Gastroesophageal sphincter (tissue), 4 donors: Measurements from ENCODE around the gene MFSD8. TPM values are rescaled to one million over a fixed set of nuclear protein-coding genes. Genes with fewer than 3 reads are reported as not detected.

Source experiments
- ATAC-seq: fragments of 150-250 bp; one replicate; pipeline ENCODE4 v1.9.1; 2016; ENCODE audit warnings: mild to moderate bottlenecking, moderate library complexity
- H3K27ac ChIP-seq, 4 donors: fragments of 200-600 bp; sonication (generic) in 3 of 4; 1 replicate in 3 of 4; 2 replicates in 1 of 4; pipeline ENCODE4 v1.5.1; 2016 to 2019
- H3K27me3 ChIP-seq: fragments of 200-600 bp; sonication (generic); one replicate; pipeline ENCODE4 v1.5.1; 2019
- H3K36me3 ChIP-seq, 2 donors: fragments of 200-600 bp; sonication (generic); one replicate each; pipeline ENCODE4 v1.5.1; 2019; ENCODE audit warnings: control low read depth in 1 of 2
- H3K4me1 ChIP-seq, 3 donors: fragments of 200-600 bp; sonication (generic); 1 replicate in 2 of 3; 2 replicates in 1 of 3; pipeline ENCODE4 v1.5.1; 2016 to 2019; ENCODE audit warnings: control low read depth in 2 of 3
- H3K4me3 ChIP-seq, 2 donors: fragments of 200-600 bp; sonication (generic); one replicate each; pipeline ENCODE4 v1.5.1; 2019; ENCODE audit warnings: mild to moderate bottlenecking in 1 of 2, moderate library complexity in 1 of 2
- H3K9me3 ChIP-seq, 3 donors: fragments of 200-600 bp; sonication (generic); one replicate each; pipeline ENCODE4 v1.5.1; 2017 to 2019; ENCODE audit warnings: control low read depth in 2 of 3
- EP300 ChIP-seq: sonication (generic); formaldehyde crosslinking; IDR thresholded peaks from one replicate; pipeline ENCODE4 v1.6.1; 2017; ENCODE audit warnings: antibody characterized with exemption, mild to moderate bottlenecking
- POLR2A ChIP-seq, 2 donors: fragments of 450-650 bp; IDR thresholded peaks; one replicate each; pipeline ENCODE4 v1.6.1; 2017; ENCODE audit warnings: antibody characterized with exemption in 2 of 2, mild to moderate bottlenecking in 2 of 2, moderate library complexity in 1 of 2
- POLR2AphosphoS5 ChIP-seq: sonication (generic); formaldehyde crosslinking; IDR thresholded peaks from one replicate; pipeline ENCODE4 v1.6.1; 2017; ENCODE audit warnings: antibody characterized with exemption
- WGBS, 2 donors: methylation state at CpG; one replicate each; pipeline ENCODE4 v1.1.5; 2018; ENCODE audit warnings: low coverage in 1 of 2; 5-methylcytosine and 5-hydroxymethylcytosine counted together
- small RNA-seq, 4 donors: library from RNA; depleted of rRNA; stranded (forward); fragments of <200 nt; gene quantifications; one replicate each; pipeline ENCODE3, GENCODE V24; 2016
- total RNA-seq, 4 donors: library from RNA; depleted of rRNA; stranded (reverse); fragments of >200 nt; gene quantifications; one replicate each; pipeline ENCODE4 v1.1.0, GENCODE V29; 2016
- TF ChIP-seq, protein P1 (sequence below), 4 experiments: fragments of 200-600 bp in 2 of 4; fragments of 450-650 bp in 2 of 4; sonication (generic) in 1 of 4; IDR thresholded peaks; one replicate each; pipeline ENCODE4 v1.5.1; 2017 to 2019; ENCODE audit warnings: antibody characterized with exemption in 4 of 4, mild to moderate bottlenecking in 2 of 4, moderate library complexity in 2 of 4

The MFSD8 gene
- total RNA-seq, 4 donors from 2014 or later: 11.4 to 55.4 (median 30.5) TPM

DNA sequence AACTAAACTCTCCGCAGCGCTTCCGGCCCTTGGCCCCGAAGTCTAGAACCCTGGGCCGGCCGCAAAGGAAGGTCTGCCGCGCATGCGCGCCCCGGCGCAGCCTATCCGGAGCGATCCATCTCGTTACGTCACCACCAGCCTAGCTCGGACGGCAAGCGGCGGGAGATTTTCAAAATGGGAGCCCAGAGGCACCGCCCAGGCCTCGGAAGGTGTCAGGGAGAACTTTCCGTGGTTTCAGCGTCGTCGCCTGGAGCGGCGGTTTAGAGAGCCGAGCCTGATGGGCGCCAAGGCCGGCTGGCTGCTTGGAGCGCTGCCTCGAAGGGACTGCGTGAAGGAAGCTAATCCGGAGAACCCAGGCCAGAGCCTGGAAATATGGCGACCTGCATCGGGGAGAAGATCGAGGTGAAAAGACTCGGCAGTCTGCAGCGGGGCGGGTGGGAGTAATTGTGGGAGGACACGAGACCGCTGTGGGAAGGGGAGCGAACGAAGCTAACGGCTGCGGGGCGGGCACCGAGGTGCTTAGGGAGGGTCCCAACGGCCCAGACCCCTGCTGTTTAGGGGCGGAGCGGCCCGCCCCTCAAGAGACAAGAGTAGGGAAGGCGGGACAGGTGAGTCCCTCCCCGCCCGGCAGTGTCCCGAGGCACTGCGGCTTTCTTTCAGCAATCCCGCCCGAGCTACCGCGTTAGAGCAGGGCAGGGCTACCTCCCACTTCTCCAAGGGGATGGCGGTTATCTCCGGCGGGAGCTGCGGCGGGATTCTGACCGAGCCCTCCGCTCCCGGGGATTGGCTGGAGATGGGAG lies 84.0 kb downstream of the MFSD8 start, which contains the start of gene PLK4:
PLK4 (plus strand) TSS at position 131 of the 800 bp plus-strand sequence; CDS start at position 373, 242 bp downstream.
- peak within 1 kb of the TSS; percentile 51 to 77 for H3K4me3 ChIP-seq
- H3K9me3 ChIP-seq: no peaks in the 10 kb centered on the region
- no peaks in the 10 kb centered on the region for H3K36me3 ChIP-seq
- peaks cover 0 to 20% (median 6%) of the 10 kb centered on the region in 3 donors for H3K4me1 ChIP-seq
- WGBS, 2 donors: 0% methylated on average over 3 to 23 of the region's 70 CpGs
- peak within 1 kb of the TSS; percentile 62 to 84 (median 83) for H3K27ac ChIP-seq
- TF ChIP-seq POLR2A (IDR thresholded peaks at IDR 0.05) (no peak), EP300 (no peak), POLR2AphosphoS5 (no peak)
- TF ChIP-seq, protein P1, sequence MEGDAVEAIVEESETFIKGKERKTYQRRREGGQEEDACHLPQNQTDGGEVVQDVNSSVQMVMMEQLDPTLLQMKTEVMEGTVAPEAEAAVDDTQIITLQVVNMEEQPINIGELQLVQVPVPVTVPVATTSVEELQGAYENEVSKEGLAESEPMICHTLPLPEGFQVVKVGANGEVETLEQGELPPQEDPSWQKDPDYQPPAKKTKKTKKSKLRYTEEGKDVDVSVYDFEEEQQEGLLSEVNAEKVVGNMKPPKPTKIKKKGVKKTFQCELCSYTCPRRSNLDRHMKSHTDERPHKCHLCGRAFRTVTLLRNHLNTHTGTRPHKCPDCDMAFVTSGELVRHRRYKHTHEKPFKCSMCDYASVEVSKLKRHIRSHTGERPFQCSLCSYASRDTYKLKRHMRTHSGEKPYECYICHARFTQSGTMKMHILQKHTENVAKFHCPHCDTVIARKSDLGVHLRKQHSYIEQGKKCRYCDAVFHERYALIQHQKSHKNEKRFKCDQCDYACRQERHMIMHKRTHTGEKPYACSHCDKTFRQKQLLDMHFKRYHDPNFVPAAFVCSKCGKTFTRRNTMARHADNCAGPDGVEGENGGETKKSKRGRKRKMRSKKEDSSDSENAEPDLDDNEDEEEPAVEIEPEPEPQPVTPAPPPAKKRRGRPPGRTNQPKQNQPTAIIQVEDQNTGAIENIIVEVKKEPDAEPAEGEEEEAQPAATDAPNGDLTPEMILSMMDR (IDR thresholded peaks at IDR 0.05): no peak
- ATAC-seq: peak; percentile 98
- no peaks in the 10 kb centered on the region for H3K27me3 ChIP-seq

DNA sequence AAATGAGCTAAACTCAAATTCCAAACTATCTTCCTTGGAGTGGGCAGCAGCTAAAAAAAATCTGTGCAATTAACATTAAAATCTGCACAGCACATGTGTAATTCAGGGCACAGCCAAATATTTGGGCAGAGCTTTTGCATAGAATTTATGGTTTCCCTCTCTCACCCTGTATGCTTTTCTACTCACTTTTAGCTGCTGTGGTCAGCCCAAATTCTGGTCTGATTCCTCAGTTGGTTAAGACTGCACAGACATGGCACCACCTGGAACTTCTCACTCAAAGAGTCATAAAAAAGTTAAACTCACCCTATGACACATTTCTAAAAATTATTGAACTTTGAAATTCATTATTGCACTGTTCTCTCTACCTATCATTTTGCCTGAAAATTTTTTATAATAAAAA lies 89.2 kb downstream of the MFSD8 start:
- no peak overlapping the region for H3K27ac ChIP-seq
- H3K4me1 ChIP-seq: peaks cover 0 to 14% (median 2%) of the 10 kb centered on the region in 3 donors
- TF ChIP-seq POLR2A (IDR thresholded peaks at IDR 0.05): no peak
- TF ChIP-seq EP300: no peak
- TF ChIP-seq POLR2AphosphoS5: no peak
- TF ChIP-seq, protein P1 (IDR thresholded peaks at IDR 0.05): no peak
- H3K36me3 ChIP-seq: no peaks in the 10 kb centered on the region
- H3K27me3 ChIP-seq: no peaks in the 10 kb centered on the region
- H3K9me3 ChIP-seq: no peaks in the 10 kb centered on the region
- no peak for ATAC-seq
- H3K4me3 ChIP-seq: no peak overlapping the region

DNA sequence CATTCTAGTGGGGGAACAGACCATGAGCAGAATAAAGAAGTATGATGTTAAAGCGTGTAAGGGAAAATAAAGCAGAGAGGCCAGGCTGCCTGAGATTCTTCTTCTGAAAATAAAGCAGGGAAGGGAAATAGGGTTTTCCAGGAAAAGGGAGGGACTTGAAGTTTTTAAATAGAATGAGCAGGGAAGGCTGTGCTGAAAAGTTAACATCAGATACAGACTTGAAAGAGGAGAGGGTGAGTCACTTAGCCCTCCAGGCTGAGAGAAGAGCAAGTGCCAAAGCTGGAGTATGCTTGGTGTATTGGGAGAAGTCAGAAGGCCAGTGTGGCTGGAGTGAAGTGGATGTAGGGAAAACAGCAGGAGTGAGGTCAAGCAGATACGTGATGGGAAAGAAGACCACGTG lies 94.3 kb downstream of the MFSD8 start:
- H3K4me3 ChIP-seq: no peak overlapping the region
- TF ChIP-seq EP300: no peak
- TF ChIP-seq POLR2AphosphoS5: no peak
- H3K36me3 ChIP-seq: no peaks in the 10 kb centered on the region
- ATAC-seq: no peak
- 9 to 26% methylated on average over 3 of the region's 3 CpGs for WGBS, 2 donors
- peak overlapping the region in 1 of 4 donors; percentile 16 for H3K27ac ChIP-seq
- no peaks in the 10 kb centered on the region for H3K27me3 ChIP-seq
- H3K9me3 ChIP-seq: no peaks in the 10 kb centered on the region
- peaks cover 0 to 12% (median 2%) of the 10 kb centered on the region in 3 donors for H3K4me1 ChIP-seq

DNA sequence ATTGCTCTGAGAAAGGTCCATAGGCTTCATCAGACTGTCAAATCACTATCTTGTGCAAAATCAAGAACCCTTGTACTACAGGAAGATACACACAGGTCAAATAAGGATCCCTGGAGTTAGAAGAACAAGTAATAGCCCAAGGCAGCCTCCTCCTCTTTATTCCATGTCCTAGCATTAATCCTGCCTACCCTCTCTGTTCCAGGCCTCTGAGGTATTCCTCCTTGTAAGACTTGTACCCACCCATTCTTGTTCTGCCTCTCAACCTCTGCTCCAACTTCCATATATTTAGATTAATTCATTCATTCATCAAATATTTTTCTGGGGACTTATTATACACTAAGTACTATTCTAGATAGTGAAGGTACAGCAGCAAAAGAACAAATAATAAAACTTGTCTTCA lies 94.7 kb downstream of the MFSD8 start:
- ATAC-seq: no peak
- Histone ChIP-seq H3K9me3 (no peaks in the 10 kb centered on the region), H3K36me3 (no peaks in the 10 kb centered on the region), H3K4me1 (peaks cover 0 to 12% (median 2%) of the 10 kb centered on the region in 3 donors), H3K27ac (peak overlapping the region in 1 of 4 donors; percentile 16), H3K27me3 (no peaks in the 10 kb centered on the region), H3K4me3 (no peak overlapping the region)
- no peak for TF ChIP-seq POLR2AphosphoS5
- no peak for TF ChIP-seq POLR2A (IDR thresholded peaks at IDR 0.05)
- TF ChIP-seq, protein P1 (IDR thresholded peaks at IDR 0.05): no peak
- TF ChIP-seq EP300: no peak

DNA sequence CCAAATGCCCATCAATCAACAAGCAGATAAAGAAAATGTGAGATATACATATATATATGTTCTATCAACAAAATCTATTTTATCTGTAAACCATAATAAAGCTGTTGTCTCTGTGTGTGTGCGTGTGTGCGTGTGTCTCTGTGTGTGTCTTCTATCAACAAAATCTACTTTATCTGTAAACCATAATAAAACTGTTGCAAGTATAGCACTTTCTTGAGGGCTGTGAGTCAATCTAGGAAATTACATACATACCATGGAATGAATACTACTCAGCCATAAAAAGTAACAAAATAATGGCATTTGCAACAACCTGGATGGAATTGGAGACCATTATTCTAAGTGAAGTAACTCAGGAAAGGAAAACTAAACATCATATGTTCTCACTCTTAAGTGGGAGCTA lies 96.8 kb downstream of the MFSD8 start:
- Histone ChIP-seq H3K9me3 (no peaks in the 10 kb centered on the region), H3K4me1 (peaks cover 0 to 12% (median 2%) of the 10 kb centered on the region in 3 donors), H3K4me3 (no peak overlapping the region), H3K27me3 (no peaks in the 10 kb centered on the region), H3K27ac (no peak overlapping the region), H3K36me3 (no peaks in the 10 kb centered on the region)
- TF ChIP-seq POLR2A (IDR thresholded peaks at IDR 0.05): no peak
- no peak for ATAC-seq
- 95 to 100% methylated on average over 2 of the region's 2 CpGs for WGBS, 2 donors

Small RNA genes within 50 kb of the gene (small RNA-seq; reads per million reads assigned to genes)
- gene RNU6-583P: 0 reads per million in 4 donors

Other genes with a start within 250 kb of the MFSD8 start
- not detected for gene SLC25A31, start 234.8 kb downstream of the MFSD8 start, total RNA-seq
- gene HSPA4L, start 182.9 kb downstream of the MFSD8 start, total RNA-seq: 10 to 100 TPM in 1 of 4 donors, 1 to 10 TPM in 3; 8.2 to 12.5 (median 8.7) TPM
- gene PLK4, start 84.3 kb downstream of the MFSD8 start, total RNA-seq: 1 to 10 TPM in 1 of 4 donors, under 1 TPM in 2, not detected in 1; 0.67 to 6.8 (median 0.69) TPM
- 1 to 10 TPM; 6.5 to 10.0 (median 8.4) TPM for gene ABHD18, start 233 bp upstream of the MFSD8 start, total RNA-seq
- 10 to 100 TPM; 18.5 to 33.2 (median 26.4) TPM for gene LARP1B, start 96.1 kb upstream of the MFSD8 start, total RNA-seq